Measurements from ENCODE around the gene CRYBA2. TPM values are rescaled to one million over a fixed set of nuclear protein-coding genes. Genes with fewer than 3 reads are reported as not detected.

The CRYBA2 gene
- total and polyA plus RNA-seq, 2 donors (not counting 3 experiments of a cell fraction or from before 2014, with no cell fraction given), result not detected

DNA sequence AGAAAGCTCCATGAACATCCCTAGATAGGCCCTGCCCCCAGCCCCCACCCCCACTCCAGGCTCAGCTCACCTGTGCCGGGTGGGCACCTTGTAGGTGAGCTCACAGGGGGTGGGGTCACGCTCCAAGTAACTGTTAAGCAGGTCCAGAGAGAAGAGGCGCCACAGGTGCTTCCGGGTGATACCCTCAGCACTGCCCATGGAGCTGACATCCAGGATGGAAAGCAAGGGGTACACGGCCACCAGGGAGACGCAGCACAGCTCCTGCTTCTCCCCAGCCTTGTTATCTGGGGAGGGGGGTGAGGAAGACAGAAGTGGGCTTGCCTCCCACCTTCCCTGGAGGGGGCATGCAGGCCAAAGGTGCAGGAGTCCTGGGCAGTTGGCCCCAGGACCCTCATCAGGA is 26.2 kb upstream of the CRYBA2 start:
- Histone ChIP-seq H3K9me1 (replicated peaks; ENCODE audit: control insufficient read depth, extremely low read depth, insufficient read depth, low read length) (no peaks in the 10 kb centered on the region), H3K27ac (ENCODE audit: insufficient read depth, low read depth, low read length) (no peak overlapping the region), H3K4me1 (ENCODE audit: control insufficient read depth, extremely low read depth, insufficient read depth, low read length) (no peaks in the 10 kb centered on the region), H4K20me1 (replicated peaks; ENCODE audit: control insufficient read depth, extremely low read depth, insufficient read depth, low read length) (no peaks in the 10 kb centered on the region), H3K36me3 (ENCODE audit: control insufficient read depth in 2 of 2, extremely low read depth in 1 of 2, insufficient read depth in 2 of 2, low read length in 2 of 2) (no peaks in the 10 kb centered on the region), H3K9me3 (replicated peaks; ENCODE audit: control insufficient read depth, insufficient read depth, low read length) (no peaks in the 10 kb centered on the region), H3K79me2 (ENCODE audit: control insufficient read depth, insufficient read depth, low read length) (no peaks in the 10 kb centered on the region), H3K27me3 (ENCODE audit: control insufficient read depth in 2 of 2, insufficient read depth in 2 of 2, low read length in 2 of 2) (peaks cover 0 to 4% of the 10 kb centered on the region in 2 experiments), H3K4me2 (ENCODE audit: insufficient read depth, low read length) (no peak overlapping the region), H3K9ac (replicated peaks; ENCODE audit: extremely low read depth, insufficient read depth, low read length) (no peak overlapping the region), H3K4me3 (replicated peaks in 1 of 3; ENCODE audit: insufficient read depth in 1 of 3, low read depth in 1 of 3, low read length in 3 of 3) (no peak overlapping the region), H2AFZ (ENCODE audit: low read depth, low read length) (no peak overlapping the region)
- dilution Hi-C loops (cut with MboI; ENCODE audit: extremely low pct_ligation_motif_present, low sequenced_read_pairs), result no loop called here
- intact Hi-C loops (cut with micrococcal nuclease), result no loop called here
- TF ChIP-seq CTCF (IDR thresholded peaks at IDR 0.05; ENCODE audit: extremely low read depth in 1 of 2, insufficient read depth in 1 of 2, low read depth in 1 of 2, low read length in 2 of 2) (no peak), MYC (IDR thresholded peaks at IDR 0.05; ENCODE audit: low read depth, low read length) (no peak), EZH2 (IDR thresholded peaks at IDR 0.05; ENCODE audit: borderline replicate concordance, low read depth, low read length, severe bottlenecking) (no peak), MAX (IDR thresholded peaks at IDR 0.05; ENCODE audit: insufficient read depth, insufficient read length) (no peak), POLR2A (IDR thresholded peaks at IDR 0.05; ENCODE audit: low read depth, low read length) (no peak), POLR2AphosphoS5 (IDR thresholded peaks at IDR 0.05; ENCODE audit: insufficient read depth, low read depth, low read length) (no peak), FOS (IDR thresholded peaks at IDR 0.05; ENCODE audit: borderline replicate concordance, insufficient read depth, low read length) (no peak), JUN (IDR thresholded peaks at IDR 0.05; ENCODE audit: borderline replicate concordance, insufficient read depth, insufficient read length, low read depth) (no peak), GATA2 (IDR thresholded peaks at IDR 0.05; ENCODE audit: insufficient read depth, insufficient read length, low read depth, low read length) (no peak)
- FAIRE-seq (no peak), DNase-seq (ENCODE audit: low read depth, low spot score) (no peak)
- no TSS peak for BruUV-seq (replicated peaks)
- ChIA-PET POLR2A (no interaction called here), CTCF (interaction anchor here (1.4 to 3.6 kb wide), 4 partner anchors 10 to 135 kb away, joined by 3 to 37 read pairs (median 10); no protein-coding TSS in a partner anchor)
